ENCODE results near the gene RREB1. TPM values are rescaled to one million over a fixed set of nuclear protein-coding genes. Genes with fewer than 3 reads are reported as not detected.

RREB1 gene
- polyA plus RNA-seq, 2 of the 4 experiments (the other 2 are of a cell fraction): 2.2 to 5.0 TPM

- TF ChIP-seq, protein P1, sequence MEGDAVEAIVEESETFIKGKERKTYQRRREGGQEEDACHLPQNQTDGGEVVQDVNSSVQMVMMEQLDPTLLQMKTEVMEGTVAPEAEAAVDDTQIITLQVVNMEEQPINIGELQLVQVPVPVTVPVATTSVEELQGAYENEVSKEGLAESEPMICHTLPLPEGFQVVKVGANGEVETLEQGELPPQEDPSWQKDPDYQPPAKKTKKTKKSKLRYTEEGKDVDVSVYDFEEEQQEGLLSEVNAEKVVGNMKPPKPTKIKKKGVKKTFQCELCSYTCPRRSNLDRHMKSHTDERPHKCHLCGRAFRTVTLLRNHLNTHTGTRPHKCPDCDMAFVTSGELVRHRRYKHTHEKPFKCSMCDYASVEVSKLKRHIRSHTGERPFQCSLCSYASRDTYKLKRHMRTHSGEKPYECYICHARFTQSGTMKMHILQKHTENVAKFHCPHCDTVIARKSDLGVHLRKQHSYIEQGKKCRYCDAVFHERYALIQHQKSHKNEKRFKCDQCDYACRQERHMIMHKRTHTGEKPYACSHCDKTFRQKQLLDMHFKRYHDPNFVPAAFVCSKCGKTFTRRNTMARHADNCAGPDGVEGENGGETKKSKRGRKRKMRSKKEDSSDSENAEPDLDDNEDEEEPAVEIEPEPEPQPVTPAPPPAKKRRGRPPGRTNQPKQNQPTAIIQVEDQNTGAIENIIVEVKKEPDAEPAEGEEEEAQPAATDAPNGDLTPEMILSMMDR (IDR thresholded peaks at IDR 0.05): no peak
- no peak for TF ChIP-seq USF2 (IDR thresholded peaks at IDR 0.05)
- no peak for TF ChIP-seq HDAC2 (IDR thresholded peaks at IDR 0.05)
- TF ChIP-seq HOXB13 (CRISPR knock-in tag; IDR thresholded peaks at IDR 0.05; ENCODE audit: low read depth): no peak
- TF ChIP-seq E2F6 (IDR thresholded peaks at IDR 0.05; ENCODE audit: borderline replicate concordance, low read depth): no peak
- no peak for TF ChIP-seq FOSL2 (IDR thresholded peaks at IDR 0.05)
- no peak for TF ChIP-seq FOSL2 (CRISPR knock-in tag; IDR thresholded peaks at IDR 0.05)
- no peak for TF ChIP-seq CBX2 (IDR thresholded peaks at IDR 0.05; ENCODE audit: borderline replicate concordance, low read depth)
- no peak for TF ChIP-seq POLR2AphosphoS2 (conservative IDR thresholded peaks at IDR 0.05; ENCODE audit: low read length)
- no peak for TF ChIP-seq ESRRA (IDR thresholded peaks at IDR 0.05; ENCODE audit: borderline replicate concordance, low read length)
- TF ChIP-seq ELK1 (IDR thresholded peaks at IDR 0.05; ENCODE audit: low read depth, low read length): no peak
- TF ChIP-seq FOXS1 (CRISPR knock-in tag; IDR thresholded peaks at IDR 0.05): no peak
- TF ChIP-seq HOXB5 (CRISPR knock-in tag; IDR thresholded peaks at IDR 0.05): no peak
- no peak for TF ChIP-seq HMGXB4 (CRISPR knock-in tag; IDR thresholded peaks at IDR 0.05; ENCODE audit: borderline replicate concordance)
- no peak for TF ChIP-seq JUN (IDR thresholded peaks at IDR 0.05)
- TF ChIP-seq RCOR1 (IDR thresholded peaks at IDR 0.05; ENCODE audit: low read depth, low read length): no peak
- no peak for TF ChIP-seq HEYL (CRISPR knock-in tag; IDR thresholded peaks at IDR 0.05)
- TF ChIP-seq CHD4 (IDR thresholded peaks at IDR 0.05; ENCODE audit: borderline replicate concordance): no peak
- TF ChIP-seq, protein P2, sequence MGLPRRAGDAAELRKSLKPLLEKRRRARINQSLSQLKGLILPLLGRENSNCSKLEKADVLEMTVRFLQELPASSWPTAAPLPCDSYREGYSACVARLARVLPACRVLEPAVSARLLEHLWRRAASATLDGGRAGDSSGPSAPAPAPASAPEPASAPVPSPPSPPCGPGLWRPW (IDR thresholded peaks at IDR 0.05): no peak
- H3K9me3 ChIP-seq: no peaks in the 10 kb centered on the region
- WGBS (ENCODE audit: missing lambda C conversion rate): 91% methylated on average over 5 of the region's 5 CpGs
- no peak overlapping the region for H3K4me3 ChIP-seq
- CTCF ChIA-PET: interaction anchor here (0.6 to 5.0 kb wide), 17 partner anchors 10 to 1014 kb away, joined by 3 to 24 read pairs (median 6); no protein-coding TSS in a partner anchor
- no peak overlapping the region for H3K27ac ChIP-seq
- H3K4me2 ChIP-seq: no peak overlapping the region
- H3K4me1 ChIP-seq: peaks cover 35% of the 10 kb centered on the region
- ATAC-seq (no peak), FAIRE-seq (no peak), DNase-seq (ENCODE audit: low read depth in 1 of 2, low spot score in 1 of 2) (no peak)
- POLR2A ChIA-PET: no interaction called here
Observed at GRCh38 chr6:7239590-7239948, 131.8 kb downstream of the RREB1 start.

GRCh38 chr6:7240351-7240750 lies 132.6 kb downstream of the RREB1 start:
- ChIA-PET POLR2A (no interaction called here), CTCF (no interaction called here)
- DNase-seq (ENCODE audit: low read depth in 1 of 2, low spot score in 1 of 2): no peak
- H3K4me1 ChIP-seq: peaks cover 35% of the 10 kb centered on the region
- H3K27ac ChIP-seq: no peak overlapping the region
- no peak for FAIRE-seq
- no peak overlapping the region for H3K4me3 ChIP-seq
- no peak for ATAC-seq
- no peak for TF ChIP-seq FOSB (CRISPR knock-in tag; IDR thresholded peaks at IDR 0.05)
- TF ChIP-seq POLR2A (IDR thresholded peaks at IDR 0.05; ENCODE audit: low read length): no peak
- TF ChIP-seq HOXA7 (CRISPR knock-in tag; IDR thresholded peaks at IDR 0.05): no peak
- TF ChIP-seq RCOR1 (IDR thresholded peaks at IDR 0.05; ENCODE audit: low read depth, low read length): no peak
- TF ChIP-seq CEBPB (IDR thresholded peaks at IDR 0.05): no peak
- no peak for TF ChIP-seq RFX5 (IDR thresholded peaks at IDR 0.05)
- TF ChIP-seq E2F6 (IDR thresholded peaks at IDR 0.05; ENCODE audit: borderline replicate concordance, low read depth): no peak
- TF ChIP-seq USF2 (IDR thresholded peaks at IDR 0.05): no peak
- TF ChIP-seq, protein P3, sequence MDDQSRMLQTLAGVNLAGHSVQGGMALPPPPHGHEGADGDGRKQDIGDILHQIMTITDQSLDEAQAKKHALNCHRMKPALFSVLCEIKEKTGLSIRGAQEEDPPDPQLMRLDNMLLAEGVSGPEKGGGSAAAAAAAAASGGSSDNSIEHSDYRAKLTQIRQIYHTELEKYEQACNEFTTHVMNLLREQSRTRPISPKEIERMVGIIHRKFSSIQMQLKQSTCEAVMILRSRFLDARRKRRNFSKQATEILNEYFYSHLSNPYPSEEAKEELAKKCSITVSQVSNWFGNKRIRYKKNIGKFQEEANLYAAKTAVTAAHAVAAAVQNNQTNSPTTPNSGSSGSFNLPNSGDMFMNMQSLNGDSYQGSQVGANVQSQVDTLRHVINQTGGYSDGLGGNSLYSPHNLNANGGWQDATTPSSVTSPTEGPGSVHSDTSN (IDR thresholded peaks at IDR 0.05): no peak
- no peak for TF ChIP-seq FOSL2 (IDR thresholded peaks at IDR 0.05)
- no peak for TF ChIP-seq FOSL2 (CRISPR knock-in tag; IDR thresholded peaks at IDR 0.05)
- no peak for TF ChIP-seq ZNF302 (CRISPR knock-in tag; IDR thresholded peaks at IDR 0.05)
- no peak for TF ChIP-seq NPAS2 (CRISPR knock-in tag; IDR thresholded peaks at IDR 0.05; ENCODE audit: borderline replicate concordance)
- 91% methylated on average over 9 of the region's 9 CpGs for WGBS (ENCODE audit: missing lambda C conversion rate)
- H3K9me3 ChIP-seq: no peaks in the 10 kb centered on the region
- H3K4me2 ChIP-seq: no peak overlapping the region
